GM18870 (cell line): ENCODE measurements around the gene SYAP1.
A peak's percentile ranks its signal among the peaks of the same experiment; 100 is the strongest.
"Not testable (repeated sequence)": the region's sequence is repeated elsewhere in the genome, so short reads cannot be mapped to it uniquely, and the experiment has no call there.

Experiments
- ATAC-seq: cut with Tn5 transposase; IDR thresholded peaks from one replicate; pipeline ENCODE4 v1.9.1; 2021; ENCODE audit warnings: moderate library complexity; ENCODE audit not compliant: unreplicated experiment

Gene SYAP1, protein sequence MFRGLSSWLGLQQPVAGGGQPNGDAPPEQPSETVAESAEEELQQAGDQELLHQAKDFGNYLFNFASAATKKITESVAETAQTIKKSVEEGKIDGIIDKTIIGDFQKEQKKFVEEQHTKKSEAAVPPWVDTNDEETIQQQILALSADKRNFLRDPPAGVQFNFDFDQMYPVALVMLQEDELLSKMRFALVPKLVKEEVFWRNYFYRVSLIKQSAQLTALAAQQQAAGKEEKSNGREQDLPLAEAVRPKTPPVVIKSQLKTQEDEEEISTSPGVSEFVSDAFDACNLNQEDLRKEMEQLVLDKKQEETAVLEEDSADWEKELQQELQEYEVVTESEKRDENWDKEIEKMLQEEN

DNA sequence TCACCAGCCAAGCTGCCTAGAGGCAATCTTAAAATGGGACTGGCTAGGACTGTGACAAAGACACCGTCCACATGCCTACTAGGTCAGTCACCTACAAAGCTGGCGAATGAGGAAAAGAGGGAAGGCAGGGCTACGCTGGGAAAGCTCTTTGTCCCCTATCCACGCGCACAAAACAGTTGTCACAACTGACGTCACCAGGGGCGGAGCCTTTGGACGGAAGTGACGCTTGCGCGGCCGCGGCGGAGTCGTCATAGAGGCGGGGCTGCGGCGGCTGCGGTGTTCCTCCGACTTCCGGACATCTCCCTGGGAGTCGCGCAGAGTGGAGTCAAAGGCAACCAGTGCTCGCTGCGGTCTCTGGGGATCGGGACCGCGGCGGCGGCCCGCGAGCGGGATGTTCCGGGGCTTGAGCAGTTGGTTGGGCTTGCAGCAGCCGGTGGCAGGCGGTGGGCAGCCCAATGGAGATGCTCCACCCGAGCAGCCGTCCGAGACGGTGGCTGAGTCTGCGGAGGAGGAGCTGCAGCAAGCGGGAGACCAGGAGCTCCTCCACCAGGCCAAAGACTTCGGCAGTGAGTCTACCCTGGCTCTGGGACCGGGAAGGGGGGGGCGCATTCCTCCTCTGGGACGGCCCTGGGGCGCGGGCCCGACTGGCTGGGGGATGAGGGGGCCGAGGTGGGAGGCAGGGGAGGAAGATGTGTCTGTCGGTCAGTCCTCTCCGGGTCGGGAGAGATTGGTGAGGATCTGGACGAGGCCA lies at the start of gene SYAP1:
Gene SYAP1 (plus strand): TSS at position 279 of the 751 bp plus-strand sequence. CDS start 113 bp downstream, at position 392.
- peak; percentile 97 for ATAC-seq

DNA sequence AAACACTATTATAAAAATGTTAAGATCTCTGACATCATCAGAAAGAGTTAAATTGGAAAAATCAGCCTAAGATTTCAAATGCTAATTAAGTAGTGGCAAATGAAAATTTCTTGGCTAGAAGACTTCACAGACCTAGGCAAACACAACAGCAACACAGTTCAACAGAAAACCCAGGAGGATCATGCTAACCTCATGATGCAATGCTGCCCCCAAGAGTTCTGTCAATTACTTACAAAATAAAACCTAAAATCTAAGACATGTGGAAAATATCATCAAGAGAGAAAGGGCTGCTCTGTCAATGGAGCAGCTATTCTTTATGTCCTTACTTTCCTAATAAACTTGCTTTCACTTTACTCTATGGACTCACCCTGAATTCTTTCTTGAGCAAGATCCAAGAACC lies 48.4 kb upstream of the SYAP1 start:
- no peak for ATAC-seq

DNA sequence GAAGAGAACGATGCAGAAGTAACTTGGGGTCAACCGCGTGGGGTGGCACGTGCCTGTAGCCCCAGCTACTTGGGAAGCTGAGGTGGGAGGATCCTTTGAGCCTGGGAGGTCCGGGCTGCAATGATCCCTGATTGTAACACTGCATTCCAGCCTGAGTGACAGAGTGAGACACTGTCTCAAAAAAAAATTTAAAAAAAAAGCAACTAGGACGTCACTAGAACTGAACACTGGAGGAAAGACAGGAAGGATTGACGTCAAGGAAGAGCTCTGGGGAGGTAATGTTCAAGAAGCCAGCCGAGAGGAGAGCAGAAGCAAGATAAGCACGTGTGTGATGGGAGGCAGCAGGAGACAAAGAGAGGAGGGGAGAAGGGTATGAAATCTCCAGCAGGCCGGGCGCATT lies 40.7 kb upstream of the SYAP1 start:
- no peak for ATAC-seq

DNA sequence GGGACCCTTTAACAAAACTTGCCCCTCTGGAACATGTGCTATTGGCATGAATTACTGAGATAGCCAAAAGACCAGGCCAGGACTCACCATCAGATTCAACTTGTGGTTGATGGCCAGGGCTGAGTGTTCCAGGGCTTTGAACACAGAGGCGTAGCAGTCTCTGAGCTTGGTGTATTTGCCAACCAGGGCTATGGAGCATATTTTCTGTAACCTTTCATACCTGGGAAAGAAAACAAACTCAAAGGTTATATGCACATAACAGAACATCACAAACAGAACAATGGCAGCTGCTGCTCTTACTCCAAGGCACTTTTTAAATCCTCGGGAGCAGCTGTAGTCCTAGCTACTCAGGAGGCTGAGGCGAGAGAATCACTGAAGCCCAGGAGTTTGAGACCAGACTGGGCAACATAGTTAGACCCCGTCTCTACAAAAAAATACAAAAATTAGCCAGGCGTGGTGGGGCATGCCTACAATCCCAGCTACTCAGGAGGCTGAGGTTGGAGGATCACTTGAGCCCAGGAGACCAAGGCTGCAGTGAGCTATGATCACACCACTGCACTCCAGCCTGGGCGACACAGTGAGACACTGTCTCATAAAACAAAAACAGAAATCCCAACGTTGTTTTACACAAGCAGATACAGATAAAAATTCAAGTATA lies 36.3 kb upstream of the SYAP1 start:
- ATAC-seq: no peak

DNA sequence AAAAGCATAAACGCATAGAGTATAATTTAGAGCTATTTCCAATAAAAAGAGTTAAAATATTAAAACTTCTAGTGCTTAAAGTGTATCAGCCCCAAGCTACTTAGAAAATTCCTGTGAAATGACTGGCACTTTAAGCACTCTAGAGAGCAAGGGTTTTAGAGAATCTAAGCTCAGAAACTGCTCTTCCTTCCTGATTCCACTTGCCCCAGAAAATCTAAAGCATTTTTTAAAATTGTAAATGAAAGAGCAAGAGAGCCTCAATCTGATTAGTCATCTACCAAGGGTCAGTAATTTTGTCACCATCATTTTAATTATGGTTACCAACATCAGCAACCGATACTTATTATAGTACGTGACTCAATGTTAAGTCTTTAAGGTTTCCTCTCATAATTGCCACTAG lies 31.9 kb upstream of the SYAP1 start:
- ATAC-seq: no peak

DNA sequence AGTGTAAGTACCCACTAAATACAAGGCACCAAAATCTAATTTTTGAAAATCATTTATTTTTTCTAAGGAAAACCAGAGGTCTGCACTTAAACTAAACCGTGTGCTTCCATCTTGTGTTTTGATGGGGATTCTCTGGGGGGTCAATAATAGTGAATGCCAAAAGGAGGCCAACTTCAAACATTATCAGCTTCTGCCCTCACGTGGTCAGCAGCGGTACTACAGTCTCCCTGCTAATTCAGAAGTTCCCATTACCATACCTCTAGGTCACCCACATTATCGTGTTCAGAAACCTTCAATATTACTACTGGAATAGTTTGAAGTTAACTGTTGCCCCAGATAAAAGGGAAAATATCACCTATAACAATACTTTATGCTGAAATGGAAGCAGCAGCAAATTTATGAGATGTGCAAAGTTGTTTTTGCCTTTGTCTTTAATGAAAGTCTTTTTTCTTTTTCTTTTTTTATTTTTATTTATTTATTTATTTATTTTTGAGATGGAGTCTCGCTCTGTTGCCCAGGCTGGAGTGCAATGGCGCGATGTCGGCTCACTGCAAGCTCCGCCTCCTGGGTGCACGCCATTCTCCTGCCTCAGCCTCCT lies 24.2 kb upstream of the SYAP1 start:
- ATAC-seq: no peak

DNA sequence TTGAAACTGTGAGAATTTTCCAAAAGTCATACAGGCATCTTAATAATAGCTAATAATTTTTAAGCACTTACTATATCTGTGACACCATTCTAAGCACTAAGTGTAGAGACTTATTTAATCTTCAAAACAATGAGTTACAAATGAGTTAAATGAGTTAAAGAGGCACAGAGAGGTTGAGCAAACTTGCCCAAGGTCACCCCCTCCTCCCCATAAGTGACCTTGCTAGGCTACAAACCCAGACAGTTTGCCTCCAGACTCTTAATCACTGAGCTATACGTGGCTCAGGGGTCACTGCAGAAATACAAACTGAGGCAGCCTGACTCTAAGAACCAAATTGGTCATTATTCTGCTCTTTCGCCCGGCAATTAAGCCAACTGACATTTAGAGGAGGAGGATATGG lies 22.5 kb upstream of the SYAP1 start:
- no peak for ATAC-seq

DNA sequence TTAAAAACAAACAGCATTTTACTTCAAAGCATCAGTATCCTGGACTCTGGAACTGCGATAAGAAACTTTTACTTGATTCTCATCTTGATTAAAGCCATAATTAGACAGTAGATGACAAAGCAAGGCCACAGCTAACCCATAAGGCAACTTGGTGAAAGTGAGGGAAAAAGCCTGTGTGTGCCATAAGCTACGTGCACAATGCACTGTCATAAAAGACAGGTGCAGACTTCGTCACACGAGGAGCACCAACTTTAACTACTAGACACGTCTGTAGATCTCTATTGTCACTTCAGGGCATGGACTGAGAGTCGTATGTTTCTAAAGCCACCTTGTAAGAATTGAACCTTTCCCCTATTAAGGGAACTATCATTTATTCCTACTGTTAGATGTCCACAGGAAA lies 20.0 kb upstream of the SYAP1 start:
- no peak for ATAC-seq

DNA sequence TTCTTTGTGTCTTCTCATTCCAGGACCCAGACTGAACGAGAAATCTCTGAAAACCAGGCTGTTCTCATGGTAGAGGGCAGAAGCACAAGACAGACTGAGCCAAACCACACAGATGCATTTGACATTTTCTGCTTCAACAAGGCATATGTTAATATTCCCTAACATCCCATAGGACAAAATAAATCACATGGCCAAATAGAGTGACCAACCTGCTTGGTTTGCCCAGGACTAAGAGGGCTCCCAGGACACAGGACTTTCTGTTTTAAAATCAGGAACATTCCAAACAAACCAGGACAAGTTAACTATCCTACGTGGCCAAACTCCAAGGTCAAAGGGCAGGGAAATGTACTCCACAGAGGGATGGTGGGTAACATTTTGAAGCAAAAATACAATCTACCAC lies 18.7 kb upstream of the SYAP1 start:
- ATAC-seq: no peak

DNA sequence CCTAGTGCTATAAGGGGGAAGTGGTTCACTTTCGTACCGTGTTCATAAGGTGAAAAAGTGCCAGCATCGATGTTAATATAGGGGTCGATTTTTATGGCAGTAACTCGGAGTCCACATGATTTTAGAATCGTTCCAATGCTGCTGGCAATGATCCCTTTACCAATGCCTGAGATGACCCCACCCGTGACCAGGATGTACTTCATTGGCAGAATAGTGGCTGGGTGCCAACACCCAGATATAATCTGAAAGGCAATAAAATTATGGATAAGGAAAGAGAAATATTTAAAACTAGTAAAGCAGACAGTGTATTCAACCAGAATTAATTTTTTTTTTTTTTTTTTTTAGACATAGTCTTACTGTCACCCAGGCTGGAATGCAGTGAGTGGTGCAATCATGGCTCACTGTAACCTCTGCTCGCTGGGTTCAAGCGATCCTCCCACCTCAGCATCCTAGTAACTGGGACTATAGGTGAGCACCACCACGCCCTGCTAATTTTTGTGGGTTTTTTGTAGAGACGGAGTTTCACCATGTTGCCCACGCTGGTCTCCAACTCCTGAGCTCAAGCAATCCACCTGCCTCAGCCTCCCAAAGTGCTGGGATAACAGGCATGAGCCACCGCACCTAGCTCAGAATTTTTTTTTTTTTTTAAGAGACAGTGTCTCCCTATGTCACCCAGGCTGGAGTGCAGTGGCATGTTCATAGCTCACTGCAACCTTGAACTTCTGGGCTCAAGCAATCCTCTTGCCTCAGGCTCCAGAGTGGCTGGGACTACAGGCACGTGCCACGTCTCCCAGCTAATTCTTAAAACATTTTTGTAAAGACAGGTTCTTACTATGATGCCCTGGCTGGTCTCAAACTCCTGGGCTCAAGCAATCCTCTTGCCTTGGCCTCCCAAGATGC lies 16.5 kb upstream of the SYAP1 start:
- no peak for ATAC-seq

DNA sequence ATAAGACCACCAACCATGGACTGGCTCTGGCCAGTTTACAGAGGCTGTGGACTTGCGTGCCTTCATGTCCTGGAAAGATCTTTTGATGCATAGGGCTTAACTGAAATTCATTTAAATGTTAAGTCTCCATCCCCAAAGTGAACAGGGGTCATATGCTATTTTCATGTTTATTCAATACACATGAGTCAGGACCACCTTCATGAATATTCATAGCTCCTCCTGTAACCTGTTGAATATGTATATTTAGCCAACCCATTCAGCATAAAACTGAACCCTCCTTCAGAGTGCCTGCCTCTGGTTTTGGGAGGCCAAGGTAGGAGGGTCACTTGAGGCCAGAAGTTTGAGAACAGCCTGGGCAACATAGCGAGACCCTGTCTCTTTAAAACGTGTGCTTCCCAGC lies 14.0 kb upstream of the SYAP1 start:
- ATAC-seq: no peak

DNA sequence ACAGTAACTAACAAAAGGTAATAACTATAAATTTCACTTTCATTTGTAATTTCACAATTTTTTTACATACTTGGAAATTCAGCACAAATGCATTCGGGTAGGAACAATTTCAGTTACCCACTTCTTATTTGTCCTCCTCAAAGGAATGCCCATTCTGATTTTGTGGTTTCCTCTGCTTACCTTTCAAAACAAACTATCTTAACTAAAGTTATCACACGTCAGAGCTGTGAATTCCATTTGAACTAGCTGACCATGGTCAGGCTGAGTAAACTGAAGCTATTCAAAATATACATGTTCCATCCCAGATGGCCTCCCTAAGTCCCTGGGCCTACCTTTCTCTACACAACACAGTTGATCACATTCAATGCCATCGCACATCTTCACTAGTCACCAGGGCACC lies 11.4 kb upstream of the SYAP1 start:
- no peak for ATAC-seq

DNA sequence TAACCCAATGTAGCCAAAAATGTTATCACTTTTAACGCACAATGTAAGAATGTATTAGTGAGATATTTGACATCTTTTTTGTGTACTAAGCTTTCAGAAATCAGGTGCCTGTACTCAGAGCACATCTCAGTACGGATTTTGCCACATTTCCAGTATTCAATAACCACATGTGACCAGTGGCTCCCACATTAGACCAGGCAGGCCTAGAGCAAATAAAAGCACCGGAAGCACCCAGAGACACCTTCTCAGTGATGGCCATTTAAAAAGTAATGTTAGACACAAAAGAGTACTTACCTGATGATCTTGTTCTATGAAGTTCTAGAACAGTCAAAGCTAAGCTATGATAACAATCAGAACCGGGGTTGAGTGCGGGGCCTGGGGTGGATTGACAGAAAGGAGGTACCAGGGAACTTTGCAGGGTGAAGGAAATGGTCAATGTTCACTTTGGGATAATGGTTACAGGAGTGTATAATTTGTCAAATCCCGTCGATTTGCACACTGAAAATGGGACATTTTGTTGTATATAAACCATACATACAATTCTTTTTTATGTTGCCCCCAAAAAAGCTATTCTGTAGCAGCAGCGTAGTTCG lies 8.1 kb upstream of the SYAP1 start:
- no peak for ATAC-seq

DNA sequence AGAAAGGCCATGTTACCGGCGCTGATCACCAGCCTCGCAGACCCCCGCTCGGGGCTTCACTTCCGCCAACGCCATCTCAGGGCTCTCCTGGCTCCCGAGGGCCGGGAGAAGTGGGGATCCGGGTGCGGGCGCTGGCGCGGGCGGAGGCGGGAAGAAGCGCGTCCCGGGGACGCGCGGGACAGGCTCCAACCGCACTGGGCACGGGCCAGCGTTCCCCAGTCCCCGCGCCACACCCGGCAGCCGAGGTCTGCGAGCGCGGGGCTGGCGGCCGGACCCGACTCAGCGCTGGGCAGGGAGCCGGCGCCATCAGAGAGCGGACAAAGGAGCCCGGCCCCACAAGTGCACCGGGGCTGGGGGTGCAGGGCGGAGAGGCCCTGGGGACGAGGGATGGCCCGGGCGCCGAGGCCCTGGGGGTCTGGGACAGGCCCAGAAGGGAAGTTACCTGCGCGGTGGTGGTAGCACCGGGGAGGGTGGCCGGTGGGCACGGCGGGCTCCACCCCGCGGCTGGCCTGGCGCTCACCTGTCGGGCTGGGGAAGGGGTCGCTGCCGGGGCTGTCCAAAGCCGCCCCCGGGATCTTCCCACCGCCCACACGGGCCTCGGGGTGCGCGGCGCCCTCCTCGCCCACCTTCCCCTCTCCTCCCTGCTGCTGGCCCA lies 7.4 kb upstream of the SYAP1 start:
- peak; percentile 16 for ATAC-seq

DNA sequence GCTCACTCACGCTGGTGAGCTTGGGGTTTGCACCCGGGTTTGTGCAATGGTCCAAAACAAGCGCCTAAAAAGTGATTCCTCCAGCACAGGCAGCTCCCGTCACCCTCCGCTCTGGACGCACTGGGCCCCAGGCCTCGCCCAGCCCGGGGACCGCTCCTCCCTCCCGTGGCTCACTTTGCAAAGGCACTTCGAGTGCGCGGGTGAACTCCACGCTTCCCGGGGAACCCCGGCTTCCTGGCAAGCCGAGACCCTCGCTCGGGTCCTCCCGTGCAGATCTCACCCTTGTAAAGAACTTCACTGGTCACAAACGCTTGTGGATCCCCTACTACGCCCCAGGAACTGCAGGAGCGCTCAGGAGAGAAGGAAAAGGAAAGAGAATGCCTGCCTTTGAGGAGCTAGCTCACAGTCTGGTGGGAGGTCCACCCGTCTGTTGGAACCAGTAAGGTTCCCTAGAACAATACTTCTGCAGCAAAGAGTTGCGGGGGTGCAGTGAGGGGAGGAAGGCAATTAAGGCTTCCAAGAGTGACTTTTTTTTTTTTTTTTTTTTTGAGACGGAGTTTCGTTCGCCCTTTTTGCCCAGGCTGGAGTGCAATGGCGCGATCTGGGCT lies 6.8 kb upstream of the SYAP1 start, which contains the start of gene CTPS2:
Gene CTPS2 (minus strand): TSS at position 122 of the 608 bp plus-strand sequence. CDS start 9,767 bp downstream, outside the sequence.
- ATAC-seq: peak; percentile 51

DNA sequence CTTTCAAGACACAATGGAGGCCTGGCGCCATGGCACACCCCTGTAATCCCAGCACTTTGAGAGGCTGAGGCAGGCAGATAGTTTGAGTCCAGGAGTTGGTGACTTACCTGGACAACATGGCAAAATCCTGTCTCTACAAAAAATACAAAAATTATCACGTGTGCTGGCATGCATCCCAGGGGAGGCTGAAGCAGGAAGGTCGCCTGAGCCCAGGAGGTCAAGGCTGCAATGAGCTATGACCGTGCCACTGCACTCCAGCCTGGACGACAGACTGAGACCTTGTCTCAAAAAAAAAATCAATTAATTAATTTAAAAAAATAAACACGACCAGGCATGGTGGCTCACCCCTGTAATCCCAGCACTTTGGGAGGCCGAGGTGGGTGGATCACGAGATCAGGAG lies 4.9 kb upstream of the SYAP1 start:
- ATAC-seq: no peak

DNA sequence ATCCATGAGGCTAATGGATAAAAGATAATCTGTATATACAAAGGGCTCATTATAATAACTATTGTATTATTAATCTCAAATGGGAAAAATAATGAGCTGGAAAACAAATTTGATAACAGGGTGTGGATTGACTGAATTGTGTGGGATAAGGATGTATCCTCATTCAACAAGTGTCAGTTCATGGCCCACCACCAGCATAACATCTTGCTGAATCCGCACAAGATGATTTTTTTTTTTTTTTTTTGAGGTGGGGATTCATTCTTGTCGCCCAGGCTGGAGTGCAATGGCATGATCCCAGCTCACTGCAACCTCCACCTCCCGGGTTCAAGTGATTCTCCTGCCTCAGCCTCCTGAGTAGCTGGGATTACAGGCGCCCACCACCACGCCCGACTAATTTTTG lies 3.8 kb upstream of the SYAP1 start:
- ATAC-seq: not testable (repeated sequence)

DNA sequence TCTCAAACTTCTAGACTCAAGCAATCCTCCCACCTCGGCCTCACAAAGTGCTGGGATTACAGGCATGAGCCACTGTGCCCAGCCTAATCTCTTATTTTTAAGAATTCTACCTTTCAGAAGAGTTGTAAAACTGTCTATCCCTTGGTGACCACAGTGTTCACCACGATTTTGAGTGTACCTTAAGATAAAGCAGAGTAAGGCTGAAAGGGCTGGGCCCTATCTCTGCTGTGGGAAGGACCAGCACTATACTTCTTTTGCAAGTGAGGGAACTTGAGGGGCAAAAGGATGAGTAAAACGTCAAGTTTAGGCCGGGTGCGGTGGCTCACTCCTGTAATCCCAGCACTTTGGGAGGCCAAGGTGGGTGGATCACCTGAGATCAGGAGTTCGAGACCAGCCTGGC lies 3.0 kb upstream of the SYAP1 start:
- not testable (repeated sequence) for ATAC-seq

DNA sequence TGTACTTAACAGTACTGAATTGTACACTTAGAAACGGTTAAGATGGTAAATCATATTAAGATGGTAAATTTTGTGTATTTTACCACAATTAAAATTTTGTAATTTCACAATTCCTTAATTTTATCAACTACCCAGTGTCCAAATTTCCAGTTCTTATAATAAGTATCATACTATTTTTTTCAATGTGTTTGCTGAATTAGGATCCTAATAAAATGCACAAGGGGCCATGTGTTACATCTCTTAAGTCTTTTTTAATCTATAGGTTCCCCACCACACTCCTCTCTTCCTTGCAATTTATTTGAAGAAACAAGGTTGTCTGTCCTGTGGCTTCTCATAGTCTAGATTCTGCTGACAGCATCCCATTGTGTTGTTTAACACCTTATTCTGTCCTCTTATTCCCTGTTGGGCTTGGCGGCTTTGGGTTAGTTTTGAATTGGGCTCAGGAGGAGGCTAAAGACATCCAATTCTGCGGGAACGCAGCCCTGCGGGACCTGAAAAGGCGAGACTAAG lies 533 bp upstream of the SYAP1 start:
- no peak for ATAC-seq
